CD4-positive, alpha-beta T cell treated with Interleukin-21 for 1 hour (primary cell): ENCODE data around the gene NRGN.

Experiments
- DNase-seq: peaks from one replicate; pipeline ENCODE4 v3.0.0-alpha.2; 2020

The NRGN gene

GRCh38 chr11:124739479-124740276, at the start of gene NRGN:
TSS of gene NRGN (plus strand) at chr11:124739942. CDS start at chr11:124740085, 143 bp downstream.
- DNase-seq, result peak; percentile 85

GRCh38 chr11:124693142-124693541, 46.6 kb upstream of the NRGN start:
- no peak for DNase-seq

- no peak for DNase-seq
Measured at GRCh38 chr11:124699547-124699946, 40.2 kb upstream of the NRGN start.

GRCh38 chr11:124700028-124700427, 39.7 kb upstream of the NRGN start:
- no peak for DNase-seq

GRCh38 chr11:124707829-124708228, 31.9 kb upstream of the NRGN start:
- DNase-seq, result no peak

- DNase-seq, result no peak
Measured at GRCh38 chr11:124712392-124712791, 27.4 kb upstream of the NRGN start.

GRCh38 chr11:124716591-124716990, 23.2 kb upstream of the NRGN start:
- DNase-seq, result no peak

- no peak for DNase-seq
Measured at GRCh38 chr11:124717421-124717785, 22.3 kb upstream of the NRGN start.

GRCh38 chr11:124717786-124718651, 21.7 kb upstream of the NRGN start:
- peak; percentile 33 for DNase-seq

- DNase-seq, result no peak
Measured at GRCh38 chr11:124718801-124719200, 20.9 kb upstream of the NRGN start.

- DNase-seq, result no peak
Measured at GRCh38 chr11:124719534-124719933, 20.2 kb upstream of the NRGN start.

GRCh38 chr11:124722176-124722575, 17.6 kb upstream of the NRGN start:
- DNase-seq, result no peak

- DNase-seq, result no peak
Measured at GRCh38 chr11:124724979-124725718, 14.6 kb upstream of the NRGN start.

GRCh38 chr11:124725719-124726105, 14.0 kb upstream of the NRGN start:
- DNase-seq, result no peak

GRCh38 chr11:124727474-124727873, 12.3 kb upstream of the NRGN start:
- no peak for DNase-seq

- DNase-seq, result no peak
Measured at GRCh38 chr11:124728134-124728533, 11.6 kb upstream of the NRGN start.

GRCh38 chr11:124729571-124729970, 10.2 kb upstream of the NRGN start:
- no peak for DNase-seq

- no peak for DNase-seq
Measured at GRCh38 chr11:124732230-124732629, 7.5 kb upstream of the NRGN start.

GRCh38 chr11:124736736-124737135, 3.0 kb upstream of the NRGN start:
- DNase-seq, result no peak

GRCh38 chr11:124737638-124738305, 2.0 kb upstream of the NRGN start:
- no peak for DNase-seq

GRCh38 chr11:124738713-124739478, 846 bp upstream of the NRGN start:
- DNase-seq, result no peak

- DNase-seq, result peak; percentile 62
Measured at GRCh38 chr11:124740277-124740882, 638 bp downstream of the NRGN start.
